Stimulated activated CD8-positive, alpha-beta memory T cell treated with anti-CD3 and anti-CD28 coated beads, Interleukin-12 subunit alpha, Interleukin-12 subunit beta, amount 100 ng/mL, for 1 hour (primary cell): ENCODE measurements around the gene PRSS53.

ENCODE experiments used
- DNase-seq: peaks from one replicate; pipeline ENCODE4 v3.0.0-alpha.2; 2020; ENCODE audit warnings: low read depth

The PRSS53 gene

GRCh38 chr16:31042866-31043265, 45.9 kb downstream of the PRSS53 start:
- no peak for DNase-seq

DNA sequence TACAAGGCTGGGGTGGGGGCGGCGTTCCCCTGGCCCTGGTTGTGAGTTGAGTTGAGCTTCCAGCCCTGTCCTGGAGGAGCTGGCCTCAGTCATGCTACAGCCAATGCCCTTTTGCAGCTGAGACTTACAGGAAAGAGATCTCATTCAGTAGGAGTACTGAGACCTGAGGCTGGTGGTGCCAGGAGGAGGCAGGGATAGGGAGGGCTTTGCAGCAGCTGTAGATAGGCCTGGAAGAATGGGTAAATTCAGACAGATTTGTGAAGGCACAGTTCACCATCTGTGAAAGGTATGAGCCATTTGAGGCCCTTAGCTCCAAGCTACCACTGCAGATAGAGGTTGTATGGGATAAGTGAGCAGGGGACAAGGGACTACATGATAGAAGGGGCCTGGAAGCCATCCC, 49.8 kb downstream of the PRSS53 start:
- DNase-seq = no peak

GRCh38 chr16:31036691-31037090, 52.1 kb downstream of the PRSS53 start:
- no peak for DNase-seq

DNA sequence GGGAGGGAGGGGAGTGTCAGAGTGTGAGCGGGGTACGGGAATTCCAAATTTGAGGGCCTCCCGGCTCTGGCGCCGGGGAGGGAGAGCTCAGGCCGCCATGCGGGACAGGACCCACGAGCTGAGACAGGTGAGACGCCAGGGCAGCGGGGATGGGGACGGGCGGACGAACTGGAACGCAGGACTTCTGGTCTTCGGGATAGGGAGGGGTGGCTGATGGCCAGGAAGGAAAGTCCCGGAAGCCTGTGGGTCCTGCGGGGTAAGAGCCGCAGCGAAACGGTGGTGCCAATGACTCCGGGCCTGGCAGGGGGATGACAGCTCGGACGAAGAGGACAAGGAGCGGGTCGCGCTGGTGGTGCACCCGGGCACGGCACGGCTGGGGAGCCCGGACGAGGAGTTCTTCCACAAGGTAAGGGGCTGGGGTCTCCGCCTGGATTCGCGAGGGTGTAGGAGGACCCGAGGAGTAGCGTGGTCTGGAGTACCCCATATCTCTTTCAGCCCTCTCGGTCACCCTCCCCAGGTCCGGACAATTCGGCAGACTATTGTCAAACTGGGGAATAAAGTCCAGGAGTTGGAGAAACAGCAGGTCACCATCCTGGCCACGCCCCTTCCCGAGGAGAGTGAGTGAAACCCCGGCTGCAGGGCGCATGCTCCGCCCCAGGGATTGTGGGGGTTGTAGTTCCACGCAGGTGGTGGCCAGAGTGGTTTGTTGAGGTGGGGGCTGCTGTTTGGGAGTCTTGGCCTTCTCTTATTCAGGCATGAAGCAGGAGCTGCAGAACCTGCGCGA, 54.8 kb downstream of the PRSS53 start:
- peak; percentile 80 for DNase-seq
